Neural progenitor cell (in vitro differentiated cells): ENCODE measurements around the gene QPCTL. TPM values are rescaled to one million over a fixed set of nuclear protein-coding genes. Genes with fewer than 3 reads are reported as not detected.

ENCODE experiments used
- DNase-seq: peaks from one replicate; pipeline ENCODE4 v3.0.0-alpha.2; 2016; ENCODE audit warnings: low spot score
- H2AFZ ChIP-seq: fragments of 200-600 bp; sonication (generic); replicated peaks from 2 replicates; pipeline ENCODE4 v1.6.1; 2016; ENCODE audit warnings: antibody characterized with exemption
- H3F3A ChIP-seq: fragments of 200-600 bp; sonication (generic); 2 replicates; pipeline ENCODE4 v1.6.1; 2016; ENCODE audit warnings: antibody characterized with exemption, low read depth
- H3K27ac ChIP-seq: fragments of 200-600 bp; sonication (generic); 2 replicates; pipeline ENCODE4 v1.5.1; 2016; ENCODE audit warnings: mild to moderate bottlenecking
- H3K27me3 ChIP-seq: fragments of 200-600 bp; sonication (generic); 2 replicates; pipeline ENCODE4 v1.6.1; 2016; ENCODE audit warnings: mild to moderate bottlenecking, moderate library complexity
- H3K36me3 ChIP-seq: fragments of 200-600 bp; sonication (generic); 2 replicates; pipeline ENCODE4 v1.5.1; 2016
- H3K4me1 ChIP-seq: fragments of 200-600 bp; sonication (generic); 2 replicates; pipeline ENCODE4 v1.6.1; 2016; ENCODE audit warnings: mixed run types
- H3K4me2 ChIP-seq: fragments of 200-600 bp; sonication (generic); 2 replicates; pipeline ENCODE4 v1.6.1; 2016
- H3K4me3 ChIP-seq: fragments of 200-600 bp; sonication (generic); 2 replicates; pipeline ENCODE4 v1.5.1; 2016
- H3K79me2 ChIP-seq: fragments of 200-600 bp; sonication (generic); 2 replicates; pipeline ENCODE4 v1.6.1; 2016; ENCODE audit warnings: low read depth
- H3K9ac ChIP-seq: fragments of 200-600 bp; sonication (generic); 2 replicates; pipeline ENCODE4 v1.6.1; 2016
- H3K9me3 ChIP-seq: fragments of 200-600 bp; sonication (generic); 2 replicates; pipeline ENCODE4 v1.5.1; 2016; ENCODE audit warnings: low read depth
- H4K20me1 ChIP-seq: fragments of 200-600 bp; sonication (generic); 2 replicates; pipeline ENCODE4 v1.6.1; 2016; ENCODE audit warnings: low read depth
- H3K27ac Mint-ChIP-seq: 3 replicates; pipeline ENCODE4 v1.8.0; 2021; ENCODE audit warnings: mixed read lengths
- H3K27me3 Mint-ChIP-seq: 2 replicates; pipeline ENCODE4 v1.8.0; 2022; ENCODE audit warnings: low read depth, mild to moderate bottlenecking, inconsistent platforms, moderate library complexity, mixed read lengths; ENCODE audit not compliant: insufficient read depth
- H3K36me3 Mint-ChIP-seq: 3 replicates; pipeline ENCODE4 v1.8.0; 2021; ENCODE audit warnings: mixed read lengths
- H3K4me1 Mint-ChIP-seq: 3 replicates; pipeline ENCODE4 v1.8.0; 2021; ENCODE audit warnings: mixed read lengths
- H3K4me3 Mint-ChIP-seq: 3 replicates; pipeline ENCODE4 v1.8.0; 2021; ENCODE audit warnings: mild to moderate bottlenecking, moderate library complexity, mixed read lengths
- H3K9me3 Mint-ChIP-seq: 3 replicates; pipeline ENCODE4 v1.8.0; 2020; ENCODE audit warnings: mixed read lengths
- CTCF ChIP-seq: fragments of 200-600 bp; sonication (generic); IDR thresholded peaks from 2 replicates; pipeline ENCODE4 v1.5.1; 2017; ENCODE audit warnings: antibody characterized with exemption, mild to moderate bottlenecking
- EZH2 ChIP-seq: fragments of 200-600 bp; sonication (generic); IDR thresholded peaks from 2 replicates; pipeline ENCODE4 v1.6.1; 2017; ENCODE audit warnings: antibody characterized with exemption, mild to moderate bottlenecking, moderate library complexity
- EZH2phosphoT487 ChIP-seq: fragments of 200-600 bp; sonication (generic); IDR thresholded peaks from 2 replicates; pipeline ENCODE4 v1.6.1; 2017; ENCODE audit warnings: antibody characterized with exemption
- total RNA-seq: library from RNA; depleted of rRNA; stranded (reverse); fragments of >200 nt; gene quantifications from 2 replicates; pipeline ENCODE4 v1.2.3, GENCODE V29; 2015; ENCODE audit warnings: low replicate concordance

The QPCTL gene
- total RNA-seq, 1 donor from 2014 or later: 4.5 TPM

DNA sequence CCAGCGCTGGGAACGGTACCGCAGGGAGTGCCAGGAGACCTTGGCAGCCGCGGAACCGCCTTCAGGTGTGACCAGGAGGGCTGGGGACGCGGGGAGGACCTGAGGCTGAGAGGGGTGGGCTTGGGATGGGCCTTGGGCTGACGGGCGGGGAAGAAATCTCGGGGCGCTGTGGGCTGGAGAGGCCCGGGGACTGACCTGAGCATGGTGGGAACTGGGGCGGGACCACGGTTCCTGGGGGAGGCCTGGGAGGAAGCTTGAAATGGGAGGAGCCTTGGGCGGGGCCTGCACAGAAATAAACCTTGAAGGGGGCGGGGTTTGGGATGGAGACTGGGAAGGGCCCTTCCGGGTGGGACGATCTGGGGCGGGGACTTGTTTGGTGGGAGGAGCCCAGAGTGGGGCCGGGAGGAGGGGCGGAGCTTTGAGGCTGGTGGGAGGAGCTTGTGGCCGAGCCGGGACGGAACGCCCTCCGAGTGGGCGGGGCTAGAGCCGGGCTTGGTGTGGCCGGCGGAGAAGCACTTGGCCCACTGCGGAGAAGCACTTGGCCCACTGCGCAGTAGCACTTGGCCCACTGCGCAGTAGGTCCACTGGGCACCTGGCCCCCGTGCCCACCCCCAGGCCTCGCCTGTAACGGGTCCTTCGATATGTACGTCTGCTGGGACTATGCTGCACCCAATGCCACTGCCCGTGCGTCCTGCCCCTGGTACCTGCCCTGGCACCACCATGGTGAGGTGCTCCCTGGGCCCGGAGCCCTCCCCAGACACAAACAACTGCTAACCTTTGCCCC, 21.6 kb upstream of the QPCTL start:
- Histone ChIP-seq H3K4me1 (peaks cover 12% of the 10 kb centered on the region), H3F3A (peaks cover 42% of the 10 kb centered on the region), H2AFZ (no peak overlapping the region), H3K27me3 (peaks cover 87% of the 10 kb centered on the region), H3K36me3 (no peaks in the 10 kb centered on the region), H3K9me3 (no peaks in the 10 kb centered on the region), H3K9ac (no peak overlapping the region), H3K27ac (no peak overlapping the region), H3K79me2 (no peaks in the 10 kb centered on the region), H4K20me1 (peaks cover 8% of the 10 kb centered on the region), H3K4me2 (peak overlapping the region; percentile 72), H3K4me3 (peak overlapping the region; percentile 31)
- H3K4me1 Mint-ChIP-seq: peaks cover 27% of the 10 kb centered on the region
- H3K27me3 Mint-ChIP-seq: peaks cover 37% of the 10 kb centered on the region
- H3K36me3 Mint-ChIP-seq: no peaks in the 10 kb centered on the region
- H3K27ac Mint-ChIP-seq: no peak overlapping the region
- peak; percentile 92 for DNase-seq
- TF ChIP-seq EZH2: peak; percentile 5
- no peak for TF ChIP-seq CTCF
- H3K4me3 Mint-ChIP-seq: peak overlapping the region; percentile 86
- H3K9me3 Mint-ChIP-seq: no peaks in the 10 kb centered on the region

GRCh38 chr19:45674946-45675345, 17.5 kb upstream of the QPCTL start:
- Mint-ChIP-seq H3K27me3 (peaks cover 35% of the 10 kb centered on the region), H3K36me3 (no peaks in the 10 kb centered on the region), H3K27ac (no peak overlapping the region), H3K9me3 (no peaks in the 10 kb centered on the region), H3K4me3 (peak overlapping the region; percentile 45), H3K4me1 (peaks cover 21% of the 10 kb centered on the region)
- no peak overlapping the region for H3K27ac ChIP-seq
- no peak for DNase-seq
- no peaks in the 10 kb centered on the region for H3K9me3 ChIP-seq
- no peak overlapping the region for H3K9ac ChIP-seq
- H3K27me3 ChIP-seq: peaks cover 97% of the 10 kb centered on the region
- H3K4me2 ChIP-seq: no peak overlapping the region
- peaks cover 8% of the 10 kb centered on the region for H4K20me1 ChIP-seq
- peaks cover 22% of the 10 kb centered on the region for H3F3A ChIP-seq
- no peaks in the 10 kb centered on the region for H3K36me3 ChIP-seq
- TF ChIP-seq EZH2 (no peak), EZH2phosphoT487 (no peak), CTCF (no peak)
- peaks cover 6% of the 10 kb centered on the region for H3K4me1 ChIP-seq
- no peak overlapping the region for H3K4me3 ChIP-seq
- no peak overlapping the region for H2AFZ ChIP-seq
- H3K79me2 ChIP-seq: no peaks in the 10 kb centered on the region

GRCh38 chr19:45676851-45677263, 15.6 kb upstream of the QPCTL start:
- peaks cover 7% of the 10 kb centered on the region for H4K20me1 ChIP-seq
- Mint-ChIP-seq H3K36me3 (no peaks in the 10 kb centered on the region), H3K4me3 (peak overlapping the region; percentile 67), H3K27ac (no peak overlapping the region), H3K9me3 (no peaks in the 10 kb centered on the region), H3K27me3 (peaks cover 24% of the 10 kb centered on the region), H3K4me1 (peaks cover 10% of the 10 kb centered on the region)
- H3K9ac ChIP-seq: no peak overlapping the region
- no peak for DNase-seq
- no peaks in the 10 kb centered on the region for H3K36me3 ChIP-seq
- H3K27me3 ChIP-seq: peaks cover 95% of the 10 kb centered on the region
- H3K4me2 ChIP-seq: peak overlapping the region; percentile 77
- H3F3A ChIP-seq: peaks cover 16% of the 10 kb centered on the region
- H3K4me3 ChIP-seq: peak overlapping the region; percentile 45
- TF ChIP-seq EZH2: no peak
- no peak for TF ChIP-seq CTCF
- TF ChIP-seq EZH2phosphoT487: no peak
- no peaks in the 10 kb centered on the region for H3K79me2 ChIP-seq
- no peak overlapping the region for H3K27ac ChIP-seq
- no peak overlapping the region for H2AFZ ChIP-seq
- H3K4me1 ChIP-seq: peaks cover 6% of the 10 kb centered on the region
- H3K9me3 ChIP-seq: no peaks in the 10 kb centered on the region
